Aorta (tissue), 5 donors: ENCODE results near the gene ZGLP1. TPM values are rescaled to one million over a fixed set of nuclear protein-coding genes. Genes with fewer than 3 reads are reported as not detected.

Experiments used
- ATAC-seq: fragments of 200-7000 bp; cut with Tn5 transposase; one replicate; pipeline ENCODE4 v1.9.1; 2022; ENCODE audit warnings: moderate library complexity; ENCODE audit not compliant: low FRiP score
- DNase-seq, 2 donors: peaks; one replicate each; pipeline ENCODE4 v3.0.0-alpha.2; 2020
- H3K27ac ChIP-seq, 2 donors: one replicate each; pipeline ENCODE4 v1.5.1; 2013; ENCODE audit warnings: low read length in 2 of 2, mild to moderate bottlenecking in 2 of 2, moderate library complexity in 2 of 2, control low read depth in 1 of 2, inconsistent platforms in 1 of 2, low read depth in 1 of 2
- H3K27me3 ChIP-seq, 2 donors: one replicate each; pipeline ENCODE4 v1.6.1; 2013; ENCODE audit warnings: control low read depth in 1 of 2, low read length in 1 of 2, mild to moderate bottlenecking in 1 of 2, moderate library complexity in 1 of 2; ENCODE audit not compliant: insufficient read depth in 2 of 2, control insufficient read depth in 1 of 2
- H3K36me3 ChIP-seq, 2 donors: one replicate each; pipeline ENCODE4 v1.6.1; 2013; ENCODE audit warnings: control low read depth in 1 of 2, low read length in 1 of 2, mild to moderate bottlenecking in 1 of 2; ENCODE audit not compliant: insufficient read depth in 2 of 2, control insufficient read depth in 1 of 2
- H3K4me1 ChIP-seq, 2 donors: one replicate each; pipeline ENCODE4 v1.6.1; 2013; ENCODE audit warnings: low read length in 2 of 2, control low read depth in 1 of 2, mild to moderate bottlenecking in 1 of 2, moderate library complexity in 1 of 2; ENCODE audit not compliant: insufficient read depth in 2 of 2, control insufficient read depth in 1 of 2
- H3K4me3 ChIP-seq, 2 donors: one replicate each; pipeline ENCODE4 v1.5.1; 2013; ENCODE audit warnings: low read length in 2 of 2, control low read depth in 1 of 2, mild to moderate bottlenecking in 1 of 2
- H3K9me3 ChIP-seq: one replicate; pipeline ENCODE4 v1.6.1; 2013; ENCODE audit warnings: mild to moderate bottlenecking, low read length; ENCODE audit not compliant: control insufficient read depth
- WGBS, 2 donors: extraction: QIAGEN DNeasy Blood & Tissue Kit; methylation state at CpG; one replicate each; pipeline ENCODE4 v1.1.7; 2013; 5-methylcytosine and 5-hydroxymethylcytosine counted together
- intact Hi-C, 2 donors: fragments of 100-400 bp; cut with DNase I; formaldehyde crosslinking; loops; one replicate each; pipeline versions ENCODE4 v1.14.2 to v1.15.0; 2022
- long read RNA-seq, 2 donors: library from polyadenylated mRNA; unstranded; transcript quantifications; one replicate each; pipeline ENCODE4 v2.0.0, GENCODE V29; 2020 to 2021
- polyA plus RNA-seq, 2 donors: library from polyadenylated mRNA; stranded (reverse); fragments of 200-250 nt; gene quantifications; one replicate each; pipeline ENCODE4 v1.2.3, GENCODE V29; 2013
- total RNA-seq, 2 donors: library from RNA; stranded (reverse); fragmentation: NEBNext Ultra II Directional; extraction: Animal tissue kit (Norgen Biotek cat#: 25700); gene quantifications; one replicate each; pipeline ENCODE4 v1.2.1, GENCODE V29; 2021
- donor health status: healthy with polysubstance abuse.
- donor health status: Bipolar disorder and iron deficiency.
- donor health status: DM: no; HTN: no; CAD: no.
- donor health status: DM: no; HTN: no; CAD: no.
- donor health status: DM: yes; HTN: yes; CAD: no.

ZGLP1 gene
- 1 to 10 TPM; 1.3 to 3.1 TPM for total RNA-seq
- 10 to 100 TPM in 1 of 2 donors, 1 to 10 TPM in 1; 2.1 to 22.4 TPM for polyA plus RNA-seq
- long read RNA-seq, donor 1 = 0 reads
- long read RNA-seq, donor 2 = 0 reads

DNA sequence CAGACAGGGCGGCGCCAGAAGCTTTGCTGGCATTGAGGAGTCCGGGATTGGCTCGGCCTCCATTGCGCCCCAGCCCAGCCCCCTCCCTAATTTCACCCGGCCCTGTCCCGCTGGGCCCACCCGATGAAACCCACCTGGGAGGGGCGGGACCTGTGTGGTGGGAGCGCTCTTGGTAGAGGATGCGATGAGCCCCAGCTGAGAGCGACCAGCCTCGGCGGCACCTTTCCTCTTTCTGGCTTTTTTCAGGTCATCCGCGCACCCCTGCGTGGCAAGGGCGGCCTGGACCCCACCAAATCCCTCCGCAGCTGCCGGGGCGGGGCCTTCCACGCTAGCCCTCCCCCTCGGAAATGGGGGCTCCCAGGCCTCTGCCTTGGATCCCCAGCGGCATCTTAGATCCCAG, at the start of gene ZGLP1:
ZGLP1 (minus strand) TSS at position 393 of the 400 bp plus-strand sequence.
- H3K27ac ChIP-seq = no peak within 1 kb of the TSS
- DNase-seq = no peak
- no peaks in the 10 kb centered on the region for H3K9me3 ChIP-seq
- 94% methylated on average over 23 to 24 of the region's 24 CpGs for WGBS, 2 donors
- H3K36me3 ChIP-seq = peaks cover 0 to 3% of the 10 kb centered on the region in 2 donors
- no peaks in the 10 kb centered on the region for H3K4me1 ChIP-seq
- H3K4me3 ChIP-seq = no peak within 1 kb of the TSS
- intact Hi-C loops = no loop called here
- ATAC-seq = no peak
- H3K27me3 ChIP-seq = no peaks in the 10 kb centered on the region

DNA sequence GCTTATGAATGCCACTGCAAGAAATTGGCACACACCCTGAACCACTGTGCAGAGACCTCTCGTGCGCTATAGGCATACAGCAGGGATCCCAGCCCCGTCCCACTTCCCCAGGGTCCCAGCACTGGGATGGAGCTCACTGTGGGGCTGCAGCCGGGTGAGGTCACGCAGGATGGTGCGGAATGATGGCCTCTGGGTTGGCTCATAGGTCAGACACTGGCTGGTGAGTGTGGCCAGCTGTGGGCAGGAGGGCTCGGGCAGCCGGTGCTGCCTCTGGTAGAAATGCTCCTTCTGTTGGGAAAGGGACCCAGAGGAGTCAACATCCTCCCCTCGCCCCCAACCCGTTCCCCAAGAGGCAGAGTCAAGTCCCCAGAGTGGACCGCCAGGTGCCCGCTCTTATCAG, 46.8 kb upstream of the ZGLP1 start:
- Histone ChIP-seq H3K9me3 (no peaks in the 10 kb centered on the region), H3K4me1 (no peaks in the 10 kb centered on the region), H3K36me3 (no peaks in the 10 kb centered on the region), H3K27me3 (no peaks in the 10 kb centered on the region), H3K27ac (no peak overlapping the region), H3K4me3 (no peak overlapping the region)
- DNase-seq (no peak), ATAC-seq (no peak)
- WGBS, 2 donors = 89 to 93% methylated on average over 12 of the region's 12 CpGs
- intact Hi-C loops = no loop called here

DNA sequence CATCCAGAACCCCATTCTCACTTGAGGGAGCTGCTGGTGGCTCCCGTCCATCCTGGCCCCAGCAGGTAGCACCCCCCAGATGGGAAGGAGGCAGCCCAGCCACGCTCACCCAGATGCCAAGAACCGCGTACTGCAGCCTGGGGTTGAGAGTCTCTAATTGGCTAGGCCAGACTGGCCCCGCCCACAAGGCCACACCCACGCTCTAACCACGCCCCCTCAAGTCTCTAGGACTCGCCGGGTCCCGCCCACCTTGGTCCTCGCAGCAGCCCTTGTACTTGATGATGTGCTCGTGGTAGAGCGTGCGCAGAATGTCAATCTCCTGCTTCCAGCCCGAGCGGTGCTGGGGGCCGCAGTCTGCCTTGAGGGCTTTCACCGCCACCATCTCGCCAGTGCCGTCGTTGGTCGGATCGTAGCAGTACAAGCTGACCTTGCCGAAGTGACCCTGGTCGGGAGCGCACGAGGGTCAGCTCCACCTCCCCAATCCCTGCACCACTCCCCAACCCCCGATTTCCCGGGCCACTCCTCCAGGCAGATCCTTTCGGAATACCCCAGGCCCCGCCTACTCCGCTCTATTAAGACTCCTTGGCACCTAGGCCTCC, 44.3 kb upstream of the ZGLP1 start:
- Histone ChIP-seq H3K4me3 (no peak overlapping the region), H3K36me3 (no peaks in the 10 kb centered on the region), H3K9me3 (no peaks in the 10 kb centered on the region), H3K27ac (no peak overlapping the region), H3K4me1 (no peaks in the 10 kb centered on the region), H3K27me3 (no peaks in the 10 kb centered on the region)
- 79 to 82% methylated on average over 32 of the region's 32 CpGs for WGBS, 2 donors
- intact Hi-C loops = no loop called here
- ATAC-seq = peak; percentile 34
- peak in 1 of 2 donors; percentile 83 for DNase-seq

DNA sequence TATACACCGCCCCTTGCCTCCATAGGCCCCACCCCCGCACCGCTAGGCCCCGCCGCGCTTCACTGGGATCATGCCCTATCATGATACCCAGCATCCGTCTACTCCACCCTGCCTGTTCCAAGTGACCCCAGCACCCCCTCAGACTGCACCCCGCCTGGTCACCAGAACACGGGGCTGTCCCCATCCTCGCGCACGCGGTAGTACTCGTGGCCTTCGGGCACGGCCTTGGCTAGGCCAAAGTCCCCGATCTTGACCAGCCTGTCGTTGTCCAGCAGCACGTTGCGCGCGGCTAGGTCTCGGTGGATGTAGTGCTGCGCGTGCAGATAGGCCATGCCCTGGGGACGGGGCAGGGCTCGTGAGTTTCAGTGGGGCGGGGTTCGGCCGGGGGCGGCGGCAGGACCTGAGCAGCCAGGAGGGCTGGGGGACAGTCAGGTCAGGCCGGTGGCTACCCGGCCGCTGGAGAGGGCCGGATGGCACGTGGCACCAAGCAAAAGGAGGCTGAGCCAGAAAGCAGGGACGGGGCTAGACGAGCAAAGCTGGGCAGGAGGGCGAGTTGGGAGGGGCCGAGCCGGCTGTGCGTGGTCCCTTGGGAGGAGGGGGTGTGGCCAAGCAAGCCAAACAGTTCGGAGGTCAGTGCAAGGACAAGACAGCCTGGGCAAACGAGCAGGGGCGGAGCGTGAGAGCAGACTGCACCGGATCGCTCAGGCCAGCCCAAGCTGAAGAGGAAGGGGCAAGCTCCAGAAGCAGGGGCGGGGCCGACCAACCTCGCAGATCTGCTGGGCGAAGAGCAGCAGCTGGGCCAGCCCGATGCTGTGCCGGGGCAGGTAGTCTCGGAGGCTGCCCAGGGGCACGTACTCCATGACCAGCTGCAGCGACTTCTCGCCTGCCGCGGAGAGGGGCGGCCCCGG, 43.4 kb upstream of the ZGLP1 start:
- WGBS, 2 donors = 67 to 71% methylated on average over 63 of the region's 63 CpGs
- Histone ChIP-seq H3K4me3 (no peak overlapping the region), H3K9me3 (no peaks in the 10 kb centered on the region), H3K27ac (no peak overlapping the region), H3K27me3 (no peaks in the 10 kb centered on the region), H3K36me3 (no peaks in the 10 kb centered on the region), H3K4me1 (no peaks in the 10 kb centered on the region)
- intact Hi-C loops = no loop called here
- DNase-seq (peak in 1 of 2 donors; percentile 73), ATAC-seq (peak; percentile 81)

DNA sequence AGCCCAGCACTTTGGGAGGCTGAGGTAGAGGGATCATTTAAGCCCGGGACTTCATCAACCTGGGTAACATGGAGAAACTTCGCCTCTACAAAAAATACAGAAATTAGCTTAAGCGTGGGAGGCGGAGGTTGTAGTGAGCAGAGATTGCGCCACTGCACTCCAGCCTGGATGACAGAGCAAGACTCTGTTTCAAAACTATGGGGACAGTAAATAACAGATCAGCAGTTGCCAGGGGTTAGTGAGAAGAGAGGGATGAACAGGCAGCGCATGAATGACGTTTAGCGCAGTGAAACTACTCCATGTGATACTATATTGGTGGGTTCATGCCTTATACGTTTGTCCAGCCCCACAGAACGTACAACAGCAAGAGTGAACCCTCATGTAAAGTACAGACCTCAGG, 36.9 kb upstream of the ZGLP1 start:
- ATAC-seq (no peak), DNase-seq (peak in 1 of 2 donors; percentile 65)
- H3K27ac ChIP-seq = no peak overlapping the region
- 78 to 79% methylated on average over 10 of the region's 10 CpGs for WGBS, 2 donors
- H3K9me3 ChIP-seq = no peaks in the 10 kb centered on the region
- no peaks in the 10 kb centered on the region for H3K36me3 ChIP-seq
- H3K4me1 ChIP-seq = no peaks in the 10 kb centered on the region
- H3K4me3 ChIP-seq = no peak overlapping the region
- intact Hi-C loops = no loop called here
- no peaks in the 10 kb centered on the region for H3K27me3 ChIP-seq

DNA sequence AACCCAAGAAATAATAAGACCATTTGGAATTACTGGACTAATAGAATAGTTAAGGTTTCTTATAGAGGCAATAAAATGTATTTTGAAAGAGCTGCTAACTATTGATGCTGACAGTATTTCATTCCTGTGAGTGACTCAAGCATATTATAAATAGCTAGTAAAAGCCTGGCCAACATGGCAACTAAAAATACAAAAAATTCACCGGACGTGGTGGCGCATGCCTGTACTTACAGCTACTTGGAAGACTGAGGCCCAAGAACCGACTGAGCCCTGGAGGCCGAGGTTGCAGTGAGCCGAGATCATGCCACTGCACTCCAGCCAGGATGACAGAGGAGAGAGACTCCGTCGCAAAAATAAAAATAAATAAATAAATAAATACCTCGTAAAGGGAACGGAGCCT, 35.2 kb upstream of the ZGLP1 start:
- intact Hi-C loops = no loop called here
- no peak overlapping the region for H3K27ac ChIP-seq
- no peak overlapping the region for H3K4me3 ChIP-seq
- H3K4me1 ChIP-seq = no peaks in the 10 kb centered on the region
- WGBS, 2 donors = 54 to 59% methylated on average over 10 of the region's 10 CpGs
- H3K36me3 ChIP-seq = no peaks in the 10 kb centered on the region
- ATAC-seq (no peak), DNase-seq (no peak)
- no peaks in the 10 kb centered on the region for H3K9me3 ChIP-seq
- H3K27me3 ChIP-seq = no peaks in the 10 kb centered on the region

DNA sequence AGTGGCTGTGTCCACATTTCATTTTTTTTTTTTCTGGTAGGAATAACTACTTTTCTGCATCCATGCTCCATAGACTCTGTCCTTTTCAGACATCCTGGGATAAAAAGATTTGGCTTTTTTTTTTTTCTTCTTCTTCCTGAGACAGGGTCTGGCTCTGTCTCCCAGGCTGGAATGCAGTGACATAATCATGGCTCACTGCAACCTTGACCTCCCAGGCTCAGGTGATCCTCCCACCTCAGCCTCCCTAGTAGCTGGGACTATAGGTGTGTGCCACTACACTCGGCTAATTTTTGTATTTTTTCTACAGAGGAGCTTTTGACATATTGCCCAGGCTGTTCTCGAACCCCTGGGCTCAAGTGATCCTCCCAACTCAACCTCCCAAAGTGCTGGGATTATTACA, 33.9 kb upstream of the ZGLP1 start:
- Histone ChIP-seq H3K9me3 (no peaks in the 10 kb centered on the region), H3K4me1 (no peaks in the 10 kb centered on the region), H3K27ac (no peak overlapping the region), H3K36me3 (no peaks in the 10 kb centered on the region), H3K27me3 (no peaks in the 10 kb centered on the region), H3K4me3 (no peak overlapping the region)
- DNase-seq = no peak
- WGBS, 2 donors = 67 to 75% methylated on average over 2 of the region's 2 CpGs
- ATAC-seq = no peak
- intact Hi-C loops = no loop called here

DNA sequence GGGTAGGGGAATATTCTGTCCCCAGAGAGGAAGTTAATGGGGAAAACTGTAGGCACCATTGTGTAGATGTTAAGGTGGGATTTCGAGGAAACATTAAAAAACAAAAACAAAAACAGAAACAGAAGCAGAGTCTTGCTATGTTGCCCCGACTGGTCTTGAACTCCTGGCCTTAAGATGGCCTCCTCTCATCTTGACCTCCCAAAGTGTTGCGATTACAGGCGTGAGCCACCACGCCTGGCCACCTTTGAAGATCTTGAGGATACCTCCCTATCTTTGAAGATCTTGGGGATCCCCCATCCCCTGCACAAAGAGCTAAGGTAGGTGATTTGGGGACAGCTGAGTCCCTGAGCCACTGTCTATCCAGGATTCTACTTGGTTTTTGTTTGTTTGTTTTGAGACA, 30.4 kb upstream of the ZGLP1 start:
- no peak for ATAC-seq
- 94 to 99% methylated on average over 5 of the region's 5 CpGs for WGBS, 2 donors
- no peak overlapping the region for H3K27ac ChIP-seq
- no peak for DNase-seq
- no peaks in the 10 kb centered on the region for H3K9me3 ChIP-seq
- no peaks in the 10 kb centered on the region for H3K27me3 ChIP-seq
- intact Hi-C loops = loop anchor here in 1 of 2 donors (5.0 kb wide), 1 partner anchor 42 kb away; the partner anchor contains the start of gene TYK2
- H3K4me1 ChIP-seq = no peaks in the 10 kb centered on the region
- no peaks in the 10 kb centered on the region for H3K36me3 ChIP-seq
- no peak overlapping the region for H3K4me3 ChIP-seq
